Left ventricle myocardium inferior (tissue), 1 donor: ENCODE results near the gene AP4B1. TPM values are rescaled to one million over a fixed set of nuclear protein-coding genes. Genes with fewer than 3 reads are reported as not detected.
"Not testable (repeated sequence)": the region's sequence is repeated elsewhere in the genome, so short reads cannot be mapped to it uniquely, and the experiment has no call there.

ENCODE experiments used
- DNase-seq: peaks from one replicate; pipeline ENCODE4 v3.0.0-alpha.2; 2020
- H3K27ac ChIP-seq: fragments of 200-600 bp; replicated peaks from 2 replicates; pipeline ENCODE4 v1.8.0; 2021
- H3K27me3 ChIP-seq: fragments of 200-600 bp; 2 replicates; pipeline ENCODE4 v1.8.0; 2021; ENCODE audit warnings: low read depth
- H3K36me3 ChIP-seq: fragments of 200-600 bp; 2 replicates; pipeline ENCODE4 v1.8.0; 2021
- H3K4me1 ChIP-seq: fragments of 200-600 bp; 2 replicates; pipeline ENCODE4 v1.8.0; 2021
- H3K4me3 ChIP-seq: fragments of 200-600 bp; 2 replicates; pipeline ENCODE4 v1.8.0; 2021; ENCODE audit warnings: mild to moderate bottlenecking, moderate library complexity
- H3K9me3 ChIP-seq: fragments of 200-600 bp; replicated peaks from 2 replicates; pipeline ENCODE4 v1.8.0; 2021
- CTCF ChIP-seq: fragments of 200-600 bp; IDR thresholded peaks from 2 replicates; pipeline ENCODE4 v1.8.0; 2021; ENCODE audit warnings: antibody characterized with exemption, mild to moderate bottlenecking, borderline replicate concordance
- intact Hi-C: fragments of 100-400 bp; cut with micrococcal nuclease; formaldehyde crosslinking; loops from one replicate; pipeline ENCODE4 v1.11.0; 2022
- long read RNA-seq: library from polyadenylated mRNA; unstranded; transcript quantifications from one replicate; pipeline ENCODE4 v2.0.0, GENCODE V29; 2021
- total RNA-seq: library from RNA; stranded (reverse); fragmentation: NEBNext Ultra II Directional; extraction: Animal tissue kit (Norgen Biotek cat#: 25700); gene quantifications from one replicate; pipeline ENCODE4 v1.2.1, GENCODE V29; 2021
- donor health status: DM: no; HTN: yes; CAD: no; lungs with severe emphysema.

Gene AP4B1
- total RNA-seq, result 11.8 TPM
- long read RNA-seq, transcript AP4B1-201 (11 exons, 2,742 nt), result major isoform, 15 of 32 reads
- long read RNA-seq, transcript AP4B1-204 (10 exons, 2,818 nt), result minor isoform, 13 of 32 reads
- long read RNA-seq, partial matches to known transcripts, result 3 of 32 reads
- long read RNA-seq, other reads (novel, unspliced or antisense), result 1 of 32 reads

DNA sequence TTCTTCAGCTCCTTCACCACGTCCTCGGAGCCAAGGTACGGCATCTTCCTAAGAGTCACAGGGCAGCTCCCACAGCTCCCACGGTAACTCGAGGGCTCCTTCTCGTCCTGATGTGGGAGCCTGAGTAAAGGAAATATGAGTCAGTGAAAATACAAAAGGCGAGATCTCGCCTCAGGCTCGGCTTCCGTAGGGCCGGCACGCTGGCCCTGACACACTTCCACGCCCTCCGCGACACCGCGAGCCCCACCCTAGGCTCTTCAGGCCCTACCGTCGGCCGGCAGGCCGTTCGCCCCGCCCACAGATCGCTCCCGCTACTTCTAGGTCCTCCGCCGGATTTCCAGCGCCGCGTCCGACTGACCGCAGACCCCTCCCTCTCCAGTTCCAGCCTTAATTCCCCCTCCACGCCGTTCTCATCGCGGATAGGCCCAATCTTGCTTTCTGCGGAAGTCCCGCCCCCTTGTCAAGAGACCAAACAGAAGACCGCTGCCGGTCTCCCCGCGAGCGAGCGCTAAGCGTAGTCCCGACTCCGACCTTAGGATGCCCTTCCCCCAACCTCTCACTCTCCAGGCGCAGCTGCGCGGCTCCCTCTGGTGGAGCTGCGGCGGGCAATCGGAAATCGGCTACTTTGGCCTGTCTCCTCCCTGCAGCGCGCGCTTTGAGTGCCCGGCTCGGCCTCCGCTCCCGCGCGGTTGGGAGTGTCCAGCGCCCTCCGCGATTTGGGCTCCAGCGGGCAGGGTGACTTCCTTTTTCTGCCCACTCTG is at the start of gene AP4B1, which contains the start of gene DCLRE1B:
Gene AP4B1, minus strand, starts transcription at position 126 of the 761 bp plus-strand sequence. Its CDS starts 82 bp downstream, at position 44.
Gene DCLRE1B, plus strand, starts transcription at position 653 of the 761 bp plus-strand sequence. CDS start 261 bp downstream, outside the sequence.
- intact Hi-C loops, result loop anchor here (2.0 kb wide), 1 partner anchor 26 kb away; no protein-coding TSS in a partner anchor
- Histone ChIP-seq H3K27me3 (no peaks in the 10 kb centered on the region), H3K9me3 (no peaks in the 10 kb centered on the region), H3K4me3 (peak within 1 kb of the TSS; percentile 71), H3K36me3 (peaks cover 50% of the 10 kb centered on the region), H3K4me1 (peaks cover 38% of the 10 kb centered on the region), H3K27ac (peak within 1 kb of the TSS; percentile 93)
- DNase-seq, result peak; percentile 99
- TF ChIP-seq CTCF, result peak; percentile 78

DNA sequence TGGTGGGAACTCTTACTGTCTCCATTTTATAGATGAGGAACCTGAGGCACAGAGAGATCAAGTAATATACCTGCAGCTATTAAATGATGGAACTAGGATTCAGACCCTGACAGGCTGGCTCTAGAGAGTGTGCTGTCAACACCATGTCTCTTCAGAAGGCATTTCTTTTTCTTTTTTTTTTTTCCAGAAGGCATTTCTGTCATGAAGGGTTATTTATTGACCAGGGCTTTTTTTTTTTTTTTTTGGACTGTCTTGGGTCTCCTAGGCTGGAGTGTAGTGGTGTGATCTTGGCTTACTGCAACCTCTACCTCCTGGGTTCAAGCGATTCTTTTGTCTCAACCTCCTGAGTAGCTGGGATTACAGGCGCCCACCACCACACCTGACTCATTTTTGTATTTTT is 47.1 kb upstream of the AP4B1 start:
- Histone ChIP-seq H3K27me3 (no peaks in the 10 kb centered on the region), H3K4me1 (peaks cover 30% of the 10 kb centered on the region), H3K36me3 (peaks cover 40% of the 10 kb centered on the region), H3K9me3 (no peaks in the 10 kb centered on the region), H3K27ac (no peak overlapping the region), H3K4me3 (no peak overlapping the region)
- intact Hi-C loops, result no loop called here
- no peak for TF ChIP-seq CTCF
- DNase-seq, result no peak

DNA sequence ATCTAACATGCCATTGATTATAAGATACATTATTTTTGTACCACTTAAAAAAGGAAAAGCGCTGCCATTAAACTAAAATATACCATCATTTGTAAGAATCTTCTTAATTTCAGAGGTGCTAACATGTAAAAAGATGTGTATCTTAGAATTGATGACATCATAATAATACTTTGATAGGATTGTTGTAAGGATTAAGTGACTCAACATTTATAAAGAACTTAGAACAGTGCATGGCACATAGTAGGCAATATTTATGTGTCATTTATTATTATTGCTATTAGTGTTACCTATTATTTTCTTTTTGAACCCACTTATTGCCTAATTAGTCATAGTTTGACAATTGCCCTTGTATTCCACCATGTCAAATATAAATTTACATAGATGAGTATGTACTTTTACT is 46.3 kb upstream of the AP4B1 start:
- H3K9me3 ChIP-seq, result no peaks in the 10 kb centered on the region
- H3K36me3 ChIP-seq, result peaks cover 32% of the 10 kb centered on the region
- no peak for TF ChIP-seq CTCF
- intact Hi-C loops, result no loop called here
- H3K4me3 ChIP-seq, result no peak overlapping the region
- no peak overlapping the region for H3K27ac ChIP-seq
- DNase-seq, result no peak
- H3K27me3 ChIP-seq, result no peaks in the 10 kb centered on the region
- peaks cover 39% of the 10 kb centered on the region for H3K4me1 ChIP-seq

GRCh38 chr1:113949007-113949406 is 44.4 kb upstream of the AP4B1 start:
- DNase-seq, result no peak
- Histone ChIP-seq H3K4me3 (no peak overlapping the region), H3K9me3 (no peaks in the 10 kb centered on the region), H3K27ac (no peak overlapping the region), H3K4me1 (peaks cover 40% of the 10 kb centered on the region), H3K36me3 (peaks cover 20% of the 10 kb centered on the region), H3K27me3 (no peaks in the 10 kb centered on the region)
- intact Hi-C loops, result no loop called here
- TF ChIP-seq CTCF, result peak; percentile 43

DNA sequence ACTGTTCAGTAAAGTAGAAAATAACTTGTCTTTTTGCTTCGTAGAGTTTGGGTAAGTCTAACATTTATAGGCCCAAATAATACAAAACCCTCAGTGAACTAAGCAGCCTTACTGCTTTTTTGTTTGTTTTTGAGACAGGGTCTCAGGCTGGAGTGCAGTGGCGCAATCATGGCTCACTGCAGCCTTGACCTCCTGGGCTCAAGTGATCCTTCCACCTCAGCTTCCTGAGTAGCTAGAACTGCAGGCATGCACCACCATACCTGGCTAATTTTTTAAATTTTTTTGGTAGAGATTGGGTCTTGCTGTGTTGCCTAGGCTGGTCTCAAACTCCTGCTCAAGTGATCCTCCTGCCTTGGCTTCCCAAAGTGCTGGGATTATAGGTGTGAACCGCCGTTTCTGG is 43.6 kb upstream of the AP4B1 start:
- H3K4me1 ChIP-seq, result peaks cover 40% of the 10 kb centered on the region
- H3K27me3 ChIP-seq, H3K9me3 ChIP-seq, H3K4me3 ChIP-seq, intact Hi-C loops, DNase-seq: not testable (repeated sequence)
- H3K36me3 ChIP-seq, result peaks cover 15% of the 10 kb centered on the region
- H3K27ac ChIP-seq, result peak overlapping the region; percentile 25
